Measurements from ENCODE around the gene ERBB4. TPM values are rescaled to one million over a fixed set of nuclear protein-coding genes. Genes with fewer than 3 reads are reported as not detected.

Gene ERBB4
- total RNA-seq, 1 donor from 2014 or later, result 2.6 TPM

DNA sequence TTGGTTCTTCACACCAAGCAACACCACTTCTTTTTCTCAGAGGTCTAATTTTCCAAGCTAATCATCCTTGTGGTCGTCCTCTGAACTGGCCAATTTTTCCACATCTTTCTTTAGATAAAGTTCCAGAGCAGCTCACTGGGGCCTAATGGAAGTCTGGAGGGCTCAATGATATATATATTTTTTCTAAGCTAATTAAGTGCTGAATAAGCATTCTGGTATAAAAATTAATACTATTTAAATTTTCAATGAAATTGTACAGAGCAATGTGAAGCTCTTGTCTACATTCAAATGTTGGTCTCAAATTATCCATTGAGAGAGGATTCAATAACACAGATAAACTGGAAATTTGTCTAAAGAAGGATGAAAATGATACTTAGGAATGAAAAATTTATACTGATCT, 866.6 kb downstream of the ERBB4 start:
- no peak for DNase-seq (ENCODE audit: low read depth)

DNA sequence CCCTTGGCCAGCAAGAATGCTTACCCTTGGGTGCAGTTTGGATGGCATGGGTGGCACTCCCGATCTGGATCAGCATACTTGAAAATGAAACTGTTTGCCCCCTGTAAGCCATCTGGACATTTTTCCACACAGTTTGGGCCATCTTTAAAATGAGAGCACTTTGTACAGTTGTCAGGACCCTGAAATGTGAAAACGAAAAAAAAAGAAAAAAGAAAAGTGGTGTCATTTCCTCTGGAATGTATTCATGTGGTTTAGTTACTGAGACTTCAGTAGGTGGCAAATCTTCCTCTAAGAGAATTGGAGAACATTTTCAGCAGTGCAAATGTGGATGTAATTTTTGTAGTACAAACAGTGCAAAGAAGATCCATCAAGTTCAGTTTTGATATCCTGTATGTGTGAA, 873.3 kb downstream of the ERBB4 start:
- DNase-seq (ENCODE audit: low read depth), result no peak
- Histone ChIP-seq H3K27me3 (ENCODE audit: control insufficient read depth, insufficient read depth, low read length) (no peaks in the 10 kb centered on the region), H3K4me3 (ENCODE audit: low read depth, low read length) (no peak overlapping the region), H3K36me3 (ENCODE audit: control insufficient read depth, insufficient read depth, low read length) (no peaks in the 10 kb centered on the region)
- no peak for TF ChIP-seq CTCF (IDR thresholded peaks at IDR 0.05; ENCODE audit: insufficient read depth, low read length, poor library complexity, severe bottlenecking)

More for the DNA sequence above, 866.6 kb downstream of the ERBB4 start:
- no peak overlapping the region for H3K4me3 ChIP-seq (ENCODE audit: low read depth, low read length)
- no peaks in the 10 kb centered on the region for H3K27me3 ChIP-seq (ENCODE audit: control insufficient read depth, insufficient read depth, low read length)
- TF ChIP-seq CTCF (IDR thresholded peaks at IDR 0.05; ENCODE audit: insufficient read depth, low read length, poor library complexity, severe bottlenecking), result no peak
- no peaks in the 10 kb centered on the region for H3K36me3 ChIP-seq (ENCODE audit: control insufficient read depth, insufficient read depth, low read length)

DNA sequence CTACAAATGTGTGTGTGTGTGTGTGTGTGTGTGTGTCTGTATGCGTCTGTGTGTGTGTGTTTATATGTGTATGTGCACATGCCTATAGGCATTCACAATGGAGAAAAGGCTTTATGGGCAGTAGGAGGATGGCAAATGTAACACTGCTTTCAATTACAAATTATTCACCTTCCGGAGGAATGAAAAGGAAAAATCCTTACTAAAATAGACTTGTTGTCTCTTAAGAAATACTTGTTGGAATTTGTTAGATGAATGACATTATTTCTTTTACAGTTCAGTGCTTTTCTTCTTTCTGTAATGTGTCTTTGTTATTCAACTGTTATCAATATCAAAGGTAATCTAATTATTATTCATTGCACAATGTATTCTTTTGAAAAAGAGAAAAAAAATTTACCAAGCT, 874.3 kb downstream of the ERBB4 start:
- H3K27me3 ChIP-seq (ENCODE audit: control insufficient read depth, insufficient read depth, low read length), result no peaks in the 10 kb centered on the region
- TF ChIP-seq CTCF (IDR thresholded peaks at IDR 0.05; ENCODE audit: insufficient read depth, low read length, poor library complexity, severe bottlenecking), result no peak

DNA sequence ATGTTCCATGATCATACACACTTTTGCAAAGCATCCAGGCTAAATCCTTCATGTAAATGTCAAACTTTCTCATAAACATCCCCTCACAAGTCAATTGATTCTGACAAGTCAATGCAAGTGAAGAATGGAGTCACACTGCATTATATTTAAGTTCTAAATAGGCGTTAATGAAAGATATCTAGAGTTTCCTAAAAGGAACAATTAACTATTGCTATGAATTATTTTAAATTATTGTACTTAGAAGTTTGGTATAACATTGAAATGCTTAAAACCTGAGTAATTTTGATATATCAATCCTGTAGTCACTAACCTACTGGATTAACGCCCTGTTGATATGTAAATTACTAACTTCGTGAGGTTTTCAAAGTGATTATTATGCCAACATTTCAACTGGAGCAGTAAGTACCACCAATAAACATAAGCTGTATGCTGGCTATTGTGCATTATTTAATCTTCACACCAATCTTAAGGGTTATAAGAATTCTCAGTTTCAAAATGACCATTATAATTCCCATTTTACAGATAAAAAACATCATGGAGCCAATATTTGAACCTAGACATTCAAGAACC, 884.3 kb downstream of the ERBB4 start:
- no peak for DNase-seq (ENCODE audit: low read depth)
- Histone ChIP-seq H3K36me3 (ENCODE audit: control insufficient read depth, insufficient read depth, low read length) (no peaks in the 10 kb centered on the region), H3K4me3 (ENCODE audit: low read depth, low read length) (no peak overlapping the region), H3K27me3 (ENCODE audit: control insufficient read depth, insufficient read depth, low read length) (no peaks in the 10 kb centered on the region)
- no peak for TF ChIP-seq CTCF (IDR thresholded peaks at IDR 0.05; ENCODE audit: insufficient read depth, low read length, poor library complexity, severe bottlenecking)

More for the DNA sequence above, 874.3 kb downstream of the ERBB4 start:
- Histone ChIP-seq H3K4me3 (ENCODE audit: low read depth, low read length) (no peak overlapping the region), H3K36me3 (ENCODE audit: control insufficient read depth, insufficient read depth, low read length) (no peaks in the 10 kb centered on the region)
- no peak for DNase-seq (ENCODE audit: low read depth)

DNA sequence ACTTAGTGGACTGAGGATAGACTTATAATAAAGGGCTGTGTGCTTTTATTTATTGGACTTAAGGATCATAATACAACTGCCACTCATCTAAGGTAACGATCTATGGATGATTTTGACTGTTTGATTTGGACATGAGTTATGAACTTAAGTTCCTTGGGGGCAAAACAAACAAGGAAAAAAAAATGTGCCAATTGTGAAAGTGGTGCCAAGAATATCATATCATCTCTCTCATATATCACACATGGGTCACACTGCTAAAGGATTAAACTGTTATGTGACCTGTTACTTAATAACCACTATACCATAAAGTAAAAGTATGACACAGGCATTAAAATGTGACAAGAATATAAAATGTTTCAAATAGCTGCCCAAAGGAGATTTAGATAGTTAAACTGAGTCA, 886.3 kb downstream of the ERBB4 start:
- TF ChIP-seq CTCF (IDR thresholded peaks at IDR 0.05; ENCODE audit: insufficient read depth, low read length, poor library complexity, severe bottlenecking), result no peak
- Histone ChIP-seq H3K27me3 (ENCODE audit: control insufficient read depth, insufficient read depth, low read length) (no peaks in the 10 kb centered on the region), H3K4me3 (ENCODE audit: low read depth, low read length) (no peak overlapping the region), H3K36me3 (ENCODE audit: control insufficient read depth, insufficient read depth, low read length) (no peaks in the 10 kb centered on the region)
- no peak for DNase-seq (ENCODE audit: low read depth)

- H3K36me3 ChIP-seq (ENCODE audit: control insufficient read depth, insufficient read depth, low read length), result no peaks in the 10 kb centered on the region
- H3K4me3 ChIP-seq (ENCODE audit: low read depth, low read length), result no peak overlapping the region
- no peaks in the 10 kb centered on the region for H3K27me3 ChIP-seq (ENCODE audit: control insufficient read depth, insufficient read depth, low read length)
- no peak for DNase-seq (ENCODE audit: low read depth)
- no peak for TF ChIP-seq CTCF (IDR thresholded peaks at IDR 0.05; ENCODE audit: insufficient read depth, low read length, poor library complexity, severe bottlenecking)
Observed at GRCh38 chr2:211649331-211649730, 889.3 kb downstream of the ERBB4 start.

Data from kidney epithelial cell (primary cell).